ENCODE results near the gene MMP7. TPM values are rescaled to one million over a fixed set of nuclear protein-coding genes. Genes with fewer than 3 reads are reported as not detected.

Gene MMP7
- total and polyA plus RNA-seq, 2 experiments from 2014 or later, result not detected

DNA sequence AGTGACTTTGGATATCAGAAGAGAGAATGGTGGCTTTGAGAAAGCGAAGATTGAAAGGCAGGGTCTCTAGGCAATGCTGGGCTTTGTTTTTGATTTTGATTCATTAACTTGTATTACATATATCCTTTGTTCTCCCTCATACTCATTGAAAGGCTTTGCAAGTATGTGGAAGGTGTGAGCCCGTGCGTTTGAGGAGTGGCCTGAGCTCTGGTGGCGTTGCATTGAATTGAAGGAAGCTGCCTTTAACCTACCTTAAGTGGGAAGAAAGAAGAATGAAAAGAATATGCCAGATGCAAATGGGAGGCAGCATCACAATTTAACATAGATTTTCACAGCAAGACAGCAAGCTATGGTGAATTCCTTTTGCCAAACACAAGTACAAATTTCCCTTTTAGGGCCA lies 6.7 kb downstream of the MMP7 start (continued):
- TF ChIP-seq, protein P1, sequence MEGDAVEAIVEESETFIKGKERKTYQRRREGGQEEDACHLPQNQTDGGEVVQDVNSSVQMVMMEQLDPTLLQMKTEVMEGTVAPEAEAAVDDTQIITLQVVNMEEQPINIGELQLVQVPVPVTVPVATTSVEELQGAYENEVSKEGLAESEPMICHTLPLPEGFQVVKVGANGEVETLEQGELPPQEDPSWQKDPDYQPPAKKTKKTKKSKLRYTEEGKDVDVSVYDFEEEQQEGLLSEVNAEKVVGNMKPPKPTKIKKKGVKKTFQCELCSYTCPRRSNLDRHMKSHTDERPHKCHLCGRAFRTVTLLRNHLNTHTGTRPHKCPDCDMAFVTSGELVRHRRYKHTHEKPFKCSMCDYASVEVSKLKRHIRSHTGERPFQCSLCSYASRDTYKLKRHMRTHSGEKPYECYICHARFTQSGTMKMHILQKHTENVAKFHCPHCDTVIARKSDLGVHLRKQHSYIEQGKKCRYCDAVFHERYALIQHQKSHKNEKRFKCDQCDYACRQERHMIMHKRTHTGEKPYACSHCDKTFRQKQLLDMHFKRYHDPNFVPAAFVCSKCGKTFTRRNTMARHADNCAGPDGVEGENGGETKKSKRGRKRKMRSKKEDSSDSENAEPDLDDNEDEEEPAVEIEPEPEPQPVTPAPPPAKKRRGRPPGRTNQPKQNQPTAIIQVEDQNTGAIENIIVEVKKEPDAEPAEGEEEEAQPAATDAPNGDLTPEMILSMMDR (conservative IDR thresholded peaks at IDR 0.05; ENCODE audit: low read depth in 2 of 2), result no peak

DNA sequence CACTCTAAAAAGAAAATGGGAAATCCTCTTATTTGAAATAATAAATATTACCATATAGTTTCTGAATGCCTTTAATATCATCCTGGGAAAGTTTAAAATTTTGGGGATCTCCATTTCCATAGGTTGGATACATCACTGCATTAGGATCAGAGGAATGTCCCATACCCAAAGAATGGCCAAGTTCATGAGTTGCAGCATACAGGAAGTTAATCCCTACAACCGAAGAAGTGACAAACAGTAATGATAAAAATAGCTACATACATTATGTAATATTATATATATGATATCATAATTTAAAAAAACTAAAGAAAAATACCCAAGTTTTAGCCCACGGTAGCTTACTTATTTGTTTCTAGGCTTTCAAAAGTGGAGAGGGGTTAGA lies 7.4 kb downstream of the MMP7 start:
- H3K27ac ChIP-seq (ENCODE audit: low read depth), result no peak overlapping the region
- DNase-seq (ENCODE audit: low spot score), result no peak
- H3K4me1 Mint-ChIP-seq, result peaks cover 2% of the 10 kb centered on the region; the same call in 2 of the 3 replicates
- no peaks in the 10 kb centered on the region for H3K36me3 ChIP-seq (ENCODE audit: insufficient read depth)
- no peak overlapping the region for H3K4me2 ChIP-seq
- no peak overlapping the region for H3K27ac Mint-ChIP-seq
- H3K27me3 Mint-ChIP-seq (ENCODE audit: insufficient read depth, low read depth, poor library complexity), result no peaks in the 10 kb centered on the region
- H2AFZ ChIP-seq, result no peak overlapping the region
- H3K4me1 ChIP-seq (ENCODE audit: insufficient read depth), result no peaks in the 10 kb centered on the region
- no peaks in the 10 kb centered on the region for H3F3A ChIP-seq (replicated peaks; ENCODE audit: low read depth)
- H3K79me2 ChIP-seq (replicated peaks; ENCODE audit: insufficient read depth), result no peaks in the 10 kb centered on the region
- no peaks in the 10 kb centered on the region for H4K20me1 ChIP-seq (replicated peaks; ENCODE audit: insufficient read depth)
- H3K4me3 ChIP-seq, result no peak overlapping the region
- H3K27me3 ChIP-seq (ENCODE audit: insufficient read depth), result no peaks in the 10 kb centered on the region
- ATAC-seq, result no peak
- no peaks in the 10 kb centered on the region for H3K9me3 Mint-ChIP-seq
- no peaks in the 10 kb centered on the region for H3K9me2 ChIP-seq (ENCODE audit: insufficient read depth)
- no peaks in the 10 kb centered on the region for H3K36me3 Mint-ChIP-seq (ENCODE audit: low read depth)
- H3K4me3 Mint-ChIP-seq, result no peak overlapping the region
- no peak for TF ChIP-seq POLR2AphosphoS5 (IDR thresholded peaks at IDR 0.05; ENCODE audit: low read depth)
- TF ChIP-seq ZNF114 (CRISPR knock-in tag; IDR thresholded peaks at IDR 0.05), result no peak
- TF ChIP-seq ZNF331 (CRISPR knock-in tag; IDR thresholded peaks at IDR 0.05; ENCODE audit: low read depth), result no peak
- TF ChIP-seq, protein P1 (conservative IDR thresholded peaks at IDR 0.05; ENCODE audit: low read depth in 2 of 2), result no peak
- no peak for TF ChIP-seq EZH2phosphoT487 (IDR thresholded peaks at IDR 0.05; ENCODE audit: unreplicated experiment)
- TF ChIP-seq, protein P2, sequence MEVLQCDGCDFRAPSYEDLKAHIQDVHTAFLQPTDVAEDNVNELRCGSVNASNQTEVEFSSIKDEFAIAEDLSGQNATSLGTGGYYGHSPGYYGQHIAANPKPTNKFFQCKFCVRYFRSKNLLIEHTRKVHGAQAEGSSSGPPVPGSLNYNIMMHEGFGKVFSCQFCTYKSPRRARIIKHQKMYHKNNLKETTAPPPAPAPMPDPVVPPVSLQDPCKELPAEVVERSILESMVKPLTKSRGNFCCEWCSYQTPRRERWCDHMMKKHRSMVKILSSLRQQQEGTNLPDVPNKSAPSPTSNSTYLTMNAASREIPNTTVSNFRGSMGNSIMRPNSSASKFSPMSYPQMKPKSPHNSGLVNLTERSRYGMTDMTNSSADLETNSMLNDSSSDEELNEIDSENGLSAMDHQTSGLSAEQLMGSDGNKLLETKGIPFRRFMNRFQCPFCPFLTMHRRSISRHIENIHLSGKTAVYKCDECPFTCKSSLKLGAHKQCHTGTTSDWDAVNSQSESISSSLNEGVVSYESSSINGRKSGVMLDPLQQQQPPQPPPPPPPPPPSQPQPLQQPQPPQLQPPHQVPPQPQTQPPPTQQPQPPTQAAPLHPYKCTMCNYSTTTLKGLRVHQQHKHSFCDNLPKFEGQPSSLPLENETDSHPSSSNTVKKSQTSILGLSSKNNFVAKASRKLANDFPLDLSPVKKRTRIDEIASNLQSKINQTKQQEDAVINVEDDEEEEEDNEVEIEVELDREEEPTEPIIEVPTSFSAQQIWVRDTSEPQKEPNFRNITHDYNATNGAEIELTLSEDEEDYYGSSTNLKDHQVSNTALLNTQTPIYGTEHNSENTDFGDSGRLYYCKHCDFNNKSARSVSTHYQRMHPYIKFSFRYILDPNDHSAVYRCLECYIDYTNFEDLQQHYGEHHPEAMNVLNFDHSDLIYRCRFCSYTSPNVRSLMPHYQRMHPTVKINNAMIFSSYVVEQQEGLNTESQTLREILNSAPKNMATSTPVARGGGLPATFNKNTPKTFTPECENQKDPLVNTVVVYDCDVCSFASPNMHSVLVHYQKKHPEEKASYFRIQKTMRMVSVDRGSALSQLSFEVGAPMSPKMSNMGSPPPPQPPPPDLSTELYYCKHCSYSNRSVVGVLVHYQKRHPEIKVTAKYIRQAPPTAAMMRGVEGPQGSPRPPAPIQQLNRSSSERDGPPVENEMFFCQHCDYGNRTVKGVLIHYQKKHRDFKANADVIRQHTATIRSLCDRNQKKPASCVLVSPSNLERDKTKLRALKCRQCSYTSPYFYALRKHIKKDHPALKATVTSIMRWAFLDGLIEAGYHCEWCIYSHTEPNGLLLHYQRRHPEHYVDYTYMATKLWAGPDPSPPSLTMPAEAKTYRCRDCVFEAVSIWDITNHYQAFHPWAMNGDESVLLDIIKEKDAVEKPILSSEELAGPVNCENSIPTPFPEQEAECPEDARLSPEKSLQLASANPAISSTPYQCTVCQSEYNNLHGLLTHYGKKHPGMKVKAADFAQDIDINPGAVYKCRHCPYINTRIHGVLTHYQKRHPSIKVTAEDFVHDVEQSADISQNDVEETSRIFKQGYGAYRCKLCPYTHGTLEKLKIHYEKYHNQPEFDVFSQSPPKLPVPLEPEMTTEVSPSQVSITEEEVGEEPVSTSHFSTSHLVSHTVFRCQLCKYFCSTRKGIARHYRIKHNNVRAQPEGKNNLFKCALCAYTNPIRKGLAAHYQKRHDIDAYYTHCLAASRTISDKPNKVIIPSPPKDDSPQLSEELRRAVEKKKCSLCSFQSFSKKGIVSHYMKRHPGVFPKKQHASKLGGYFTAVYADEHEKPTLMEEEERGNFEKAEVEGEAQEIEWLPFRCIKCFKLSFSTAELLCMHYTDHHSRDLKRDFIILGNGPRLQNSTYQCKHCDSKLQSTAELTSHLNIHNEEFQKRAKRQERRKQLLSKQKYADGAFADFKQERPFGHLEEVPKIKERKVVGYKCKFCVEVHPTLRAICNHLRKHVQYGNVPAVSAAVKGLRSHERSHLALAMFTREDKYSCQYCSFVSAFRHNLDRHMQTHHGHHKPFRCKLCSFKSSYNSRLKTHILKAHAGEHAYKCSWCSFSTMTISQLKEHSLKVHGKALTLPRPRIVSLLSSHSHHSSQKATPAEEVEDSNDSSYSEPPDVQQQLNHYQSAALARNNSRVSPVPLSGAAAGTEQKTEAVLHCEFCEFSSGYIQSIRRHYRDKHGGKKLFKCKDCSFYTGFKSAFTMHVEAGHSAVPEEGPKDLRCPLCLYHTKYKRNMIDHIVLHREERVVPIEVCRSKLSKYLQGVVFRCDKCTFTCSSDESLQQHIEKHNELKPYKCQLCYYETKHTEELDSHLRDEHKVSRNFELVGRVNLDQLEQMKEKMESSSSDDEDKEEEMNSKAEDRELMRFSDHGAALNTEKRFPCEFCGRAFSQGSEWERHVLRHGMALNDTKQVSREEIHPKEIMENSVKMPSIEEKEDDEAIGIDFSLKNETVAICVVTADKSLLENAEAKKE (CRISPR knock-in tag; IDR thresholded peaks at IDR 0.05), result no peak
- no peak for TF ChIP-seq NANOG (IDR thresholded peaks at IDR 0.05; ENCODE audit: borderline replicate concordance)
- no peak for TF ChIP-seq CREB1 (CRISPR knock-in tag; IDR thresholded peaks at IDR 0.05; ENCODE audit: low read depth)
- no peak for TF ChIP-seq EZH2 (IDR thresholded peaks at IDR 0.05; ENCODE audit: low read depth, unreplicated experiment)
- TF ChIP-seq, protein P3, sequence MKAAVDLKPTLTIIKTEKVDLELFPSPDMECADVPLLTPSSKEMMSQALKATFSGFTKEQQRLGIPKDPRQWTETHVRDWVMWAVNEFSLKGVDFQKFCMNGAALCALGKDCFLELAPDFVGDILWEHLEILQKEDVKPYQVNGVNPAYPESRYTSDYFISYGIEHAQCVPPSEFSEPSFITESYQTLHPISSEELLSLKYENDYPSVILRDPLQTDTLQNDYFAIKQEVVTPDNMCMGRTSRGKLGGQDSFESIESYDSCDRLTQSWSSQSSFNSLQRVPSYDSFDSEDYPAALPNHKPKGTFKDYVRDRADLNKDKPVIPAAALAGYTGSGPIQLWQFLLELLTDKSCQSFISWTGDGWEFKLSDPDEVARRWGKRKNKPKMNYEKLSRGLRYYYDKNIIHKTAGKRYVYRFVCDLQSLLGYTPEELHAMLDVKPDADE (IDR thresholded peaks at IDR 0.05), result no peak
- no peak for TF ChIP-seq STAT1 (IDR thresholded peaks at IDR 0.05; ENCODE audit: unreplicated experiment)

Measured in GM23338 (cell line).